NT2/D1 (cell line): Measurements from ENCODE around the gene ATP9A.
"Not testable (repeated sequence)": the region's sequence is repeated elsewhere in the genome, so short reads cannot be mapped to it uniquely, and the experiment has no call there.

Experiments
- DNase-seq: peaks from one replicate; pipeline ENCODE4 v3.0.0-alpha.2; 2011; ENCODE audit warnings: low read depth, low spot score
- H3K27me3 ChIP-seq: 2 replicates; pipeline ENCODE4 v1.6.0; 2011; ENCODE audit warnings: mild to moderate bottlenecking; ENCODE audit not compliant: insufficient read length, insufficient read depth
- H3K36me3 ChIP-seq: 2 replicates; pipeline ENCODE4 v1.6.1; 2011; ENCODE audit warnings: mild to moderate bottlenecking, low read length, mixed read lengths; ENCODE audit not compliant: insufficient read depth, insufficient read length
- H3K4me1 ChIP-seq: 2 replicates; pipeline ENCODE4 v1.5.1; 2011; ENCODE audit not compliant: insufficient read depth, insufficient read length
- H3K4me3 ChIP-seq: 2 replicates; pipeline ENCODE4 v1.5.1; 2011; ENCODE audit warnings: low read depth; ENCODE audit not compliant: insufficient read length
- H3K9ac ChIP-seq: 2 replicates; pipeline ENCODE4 v1.6.0; 2011; ENCODE audit warnings: low read depth; ENCODE audit not compliant: insufficient read length
- H3K9me3 ChIP-seq: 2 replicates; pipeline ENCODE4 v1.5.1; 2011; ENCODE audit warnings: mild to moderate bottlenecking, low read length; ENCODE audit not compliant: insufficient read depth
- SUZ12 ChIP-seq: IDR thresholded peaks from 2 replicates; pipeline ENCODE4 v1.6.1; 2011; ENCODE audit not compliant: insufficient read length, insufficient read depth; ENCODE audit errors: extremely low read depth
- YY1 ChIP-seq: IDR thresholded peaks from 2 replicates; pipeline ENCODE4 v1.6.1; 2011; ENCODE audit not compliant: insufficient read length, insufficient read depth
- ZNF274 ChIP-seq: IDR thresholded peaks from 2 replicates; pipeline ENCODE4 v1.6.1; 2011; ENCODE audit warnings: mild to moderate bottlenecking, low read depth, low read length

The ATP9A gene

GRCh38 chr20:51758978-51759544 lies 9.1 kb downstream of the ATP9A start:
- H3K9me3 ChIP-seq: no peaks in the 10 kb centered on the region
- H3K36me3 ChIP-seq: no peaks in the 10 kb centered on the region
- H3K4me3 ChIP-seq: no peak overlapping the region
- TF ChIP-seq SUZ12: no peak
- H3K27me3 ChIP-seq: no peaks in the 10 kb centered on the region
- DNase-seq: no peak
- H3K4me1 ChIP-seq: peaks cover 3% of the 10 kb centered on the region
- H3K9ac ChIP-seq: no peak overlapping the region

- Histone ChIP-seq H3K9me3 (no peaks in the 10 kb centered on the region), H3K36me3 (no peaks in the 10 kb centered on the region), H3K4me1 (peaks cover 3% of the 10 kb centered on the region), H3K4me3 (no peak overlapping the region), H3K9ac (no peak overlapping the region), H3K27me3 (no peaks in the 10 kb centered on the region)
- no peak for TF ChIP-seq ZNF274
- TF ChIP-seq SUZ12: no peak
- no peak for TF ChIP-seq YY1
- DNase-seq: no peak
These were observed 11.0 kb downstream of the ATP9A start for GRCh38 chr20:51757226-51757625.

GRCh38 chr20:51756653-51757052 lies 11.5 kb downstream of the ATP9A start:
- H3K9ac ChIP-seq: no peak overlapping the region
- TF ChIP-seq SUZ12: no peak
- H3K36me3 ChIP-seq: no peaks in the 10 kb centered on the region
- H3K4me1 ChIP-seq: peaks cover 3% of the 10 kb centered on the region
- no peaks in the 10 kb centered on the region for H3K9me3 ChIP-seq
- no peaks in the 10 kb centered on the region for H3K27me3 ChIP-seq
- no peak for DNase-seq
- H3K4me3 ChIP-seq: no peak overlapping the region

- H3K4me1 ChIP-seq, H3K9ac ChIP-seq, H3K36me3 ChIP-seq, H3K9me3 ChIP-seq, DNase-seq, H3K27me3 ChIP-seq, H3K4me3 ChIP-seq: not testable (repeated sequence)
These were observed 15.0 kb downstream of the ATP9A start for GRCh38 chr20:51753220-51753619.

GRCh38 chr20:51752343-51752951 lies 15.7 kb downstream of the ATP9A start:
- H3K27me3 ChIP-seq: no peaks in the 10 kb centered on the region
- DNase-seq: no peak
- no peak overlapping the region for H3K9ac ChIP-seq
- no peaks in the 10 kb centered on the region for H3K36me3 ChIP-seq
- no peak overlapping the region for H3K4me3 ChIP-seq
- H3K4me1 ChIP-seq: peaks cover 2% of the 10 kb centered on the region
- TF ChIP-seq ZNF274 (no peak), YY1 (no peak), SUZ12 (no peak)
- no peaks in the 10 kb centered on the region for H3K9me3 ChIP-seq

GRCh38 chr20:51750770-51751388 lies 17.3 kb downstream of the ATP9A start:
- TF ChIP-seq YY1 (no peak), SUZ12 (no peak), ZNF274 (no peak)

GRCh38 chr20:51750037-51750769 lies 18.0 kb downstream of the ATP9A start:
- Histone ChIP-seq H3K4me3 (no peak overlapping the region), H3K36me3 (no peaks in the 10 kb centered on the region), H3K4me1 (peaks cover 2% of the 10 kb centered on the region), H3K9me3 (no peaks in the 10 kb centered on the region), H3K9ac (no peak overlapping the region), H3K27me3 (no peaks in the 10 kb centered on the region)
- TF ChIP-seq YY1: no peak
- TF ChIP-seq SUZ12: no peak
- no peak for TF ChIP-seq ZNF274
- no peak for DNase-seq

More at GRCh38 chr20:51750770-51751388, 17.3 kb downstream of the ATP9A start:
- Histone ChIP-seq H3K9ac (no peak overlapping the region), H3K9me3 (no peaks in the 10 kb centered on the region), H3K27me3 (no peaks in the 10 kb centered on the region), H3K36me3 (no peaks in the 10 kb centered on the region), H3K4me3 (no peak overlapping the region), H3K4me1 (peaks cover 2% of the 10 kb centered on the region)
- DNase-seq: no peak

- no peak overlapping the region for H3K9ac ChIP-seq
- TF ChIP-seq SUZ12 (no peak), ZNF274 (no peak), YY1 (no peak)
- no peaks in the 10 kb centered on the region for H3K27me3 ChIP-seq
- no peak overlapping the region for H3K4me3 ChIP-seq
- H3K36me3 ChIP-seq: no peaks in the 10 kb centered on the region
- DNase-seq: no peak
- H3K9me3 ChIP-seq: no peaks in the 10 kb centered on the region
- H3K4me1 ChIP-seq: peaks cover 2% of the 10 kb centered on the region
These were observed 18.5 kb downstream of the ATP9A start for GRCh38 chr20:51749674-51750036.
